ENCODE results near the gene DSG3.
"Not testable (repeated sequence)": the region's sequence is repeated elsewhere in the genome, so short reads cannot be mapped to it uniquely, and the experiment has no call there.

Gene DSG3

GRCh38 chr18:31490387-31490786 lies 42.8 kb downstream of the DSG3 start:
- in situ Hi-C loops (cut with HindIII; ENCODE audit: low sequenced_read_pairs): no loop called here

GRCh38 chr18:31490833-31491232 lies 43.3 kb downstream of the DSG3 start:
- in situ Hi-C loops (cut with HindIII; ENCODE audit: low sequenced_read_pairs): no loop called here

GRCh38 chr18:31491586-31491985 lies 44.0 kb downstream of the DSG3 start:
- in situ Hi-C loops (cut with HindIII; ENCODE audit: low sequenced_read_pairs): no loop called here

GRCh38 chr18:31492671-31493070 lies 45.1 kb downstream of the DSG3 start:
- in situ Hi-C loops (cut with HindIII; ENCODE audit: low sequenced_read_pairs): no loop called here

- in situ Hi-C loops (cut with HindIII; ENCODE audit: low sequenced_read_pairs): no loop called here
These were observed 45.6 kb downstream of the DSG3 start for GRCh38 chr18:31493171-31493570.

- in situ Hi-C loops (cut with HindIII; ENCODE audit: low sequenced_read_pairs): no loop called here
These were observed 46.4 kb downstream of the DSG3 start for GRCh38 chr18:31493941-31494340.

DNA sequence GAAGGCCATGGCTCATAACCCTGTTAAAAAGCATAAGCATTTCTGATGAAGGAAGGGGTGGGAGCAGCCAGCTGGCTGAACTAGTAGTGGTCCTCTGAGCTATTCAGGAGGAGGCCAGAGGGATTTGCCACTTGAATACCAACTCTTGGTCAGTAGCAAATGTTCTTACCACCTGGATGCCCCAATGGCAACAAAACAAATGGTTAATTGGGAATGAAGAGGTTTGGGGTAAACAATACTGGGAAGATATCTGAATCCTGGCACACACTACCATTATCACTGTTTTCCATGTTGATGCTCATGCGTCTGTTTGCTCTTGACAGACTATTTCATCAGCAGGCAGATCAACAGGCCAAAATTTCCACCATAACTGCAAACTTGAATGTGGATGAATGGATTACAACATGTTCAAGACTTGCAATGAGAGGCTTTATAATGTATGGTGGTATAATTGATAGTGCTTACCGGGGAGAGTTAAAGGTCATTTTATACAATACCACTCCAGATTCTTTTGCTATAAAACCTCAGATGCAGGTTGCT lies 47.2 kb downstream of the DSG3 start:
- in situ Hi-C loops (cut with HindIII; ENCODE audit: low sequenced_read_pairs): not testable (repeated sequence)

GRCh38 chr18:31497404-31497835 lies 49.9 kb downstream of the DSG3 start:
- in situ Hi-C loops (cut with HindIII; ENCODE audit: low sequenced_read_pairs): no loop called here

- in situ Hi-C loops (cut with HindIII; ENCODE audit: low sequenced_read_pairs): no loop called here
These were observed 50.5 kb downstream of the DSG3 start, which contains the start of gene DSG2 for GRCh38 chr18:31497836-31498573. TSS of gene DSG2 (plus strand) at chr18:31498177. CDS start at chr18:31498252, 75 bp downstream.

- in situ Hi-C loops (cut with HindIII; ENCODE audit: low sequenced_read_pairs): no loop called here
These were observed 51.3 kb downstream of the DSG3 start for GRCh38 chr18:31498574-31499524.

DNA sequence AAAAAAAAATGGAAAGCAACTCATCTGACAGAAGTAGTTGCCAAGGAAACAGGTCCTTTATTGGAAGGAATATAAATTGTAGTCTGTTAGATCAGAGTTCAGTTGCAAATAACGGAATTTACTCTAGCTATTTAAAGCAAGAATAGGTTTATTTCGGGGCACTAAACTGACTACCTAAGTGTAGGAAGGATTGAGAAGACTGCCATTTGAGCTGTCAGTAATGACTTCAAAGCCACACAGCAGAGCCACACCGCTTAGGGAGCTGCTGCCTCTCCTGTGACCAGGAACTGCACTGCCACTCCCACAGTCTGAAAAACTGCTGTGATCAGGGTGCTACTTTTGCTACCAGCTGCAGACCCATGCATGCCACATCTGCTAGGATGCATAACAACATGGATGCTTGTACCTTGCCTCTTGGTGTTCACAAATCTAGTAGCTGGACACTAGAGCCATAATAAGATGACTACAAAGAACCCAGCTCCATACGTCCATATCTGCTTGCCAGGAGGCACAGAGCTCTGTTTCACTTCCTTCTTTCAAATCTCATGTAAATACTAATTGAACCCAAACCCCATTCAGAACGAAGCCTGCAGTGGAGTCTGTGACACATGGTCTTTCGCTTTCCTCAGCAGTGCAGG lies 52.6 kb downstream of the DSG3 start:
- in situ Hi-C loops (cut with HindIII; ENCODE audit: low sequenced_read_pairs): no loop called here

- in situ Hi-C loops (cut with HindIII; ENCODE audit: low sequenced_read_pairs): no loop called here
These were observed 55.5 kb downstream of the DSG3 start for GRCh38 chr18:31503011-31503410.

- in situ Hi-C loops (cut with HindIII; ENCODE audit: low sequenced_read_pairs): loop anchor here (5.0 kb wide), 1 partner anchor 102 kb away; no protein-coding TSS in a partner anchor
These were observed 57.1 kb downstream of the DSG3 start for GRCh38 chr18:31504455-31505147.

- in situ Hi-C loops (cut with HindIII; ENCODE audit: low sequenced_read_pairs): loop anchor here (5.0 kb wide), 1 partner anchor 103 kb away; no protein-coding TSS in a partner anchor
These were observed 57.6 kb downstream of the DSG3 start for GRCh38 chr18:31505156-31505555.

GRCh38 chr18:31506024-31506742 lies 58.6 kb downstream of the DSG3 start:
- in situ Hi-C loops (cut with HindIII; ENCODE audit: low sequenced_read_pairs): loop anchor here (5.0 kb wide), 1 partner anchor 104 kb away; no protein-coding TSS in a partner anchor

DNA sequence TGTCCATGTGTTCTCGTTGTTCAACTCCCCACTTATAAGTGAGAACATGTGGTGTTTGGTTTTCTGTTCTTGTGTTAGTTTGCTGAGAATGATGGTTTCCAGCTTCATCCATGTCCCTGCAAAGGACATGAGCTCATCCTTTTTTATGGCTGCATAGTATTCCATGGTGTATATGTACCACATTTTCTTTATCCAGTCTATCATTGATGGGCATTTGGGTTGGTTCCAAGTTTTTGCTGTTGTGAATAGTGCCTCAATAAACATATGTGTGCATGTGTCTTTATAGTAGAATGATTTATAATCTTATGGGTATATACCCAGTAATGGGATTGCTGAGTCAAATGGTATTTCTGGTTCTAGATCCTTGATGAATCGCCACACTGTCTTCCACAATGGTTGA lies 59.6 kb downstream of the DSG3 start:
- in situ Hi-C loops (cut with HindIII; ENCODE audit: low sequenced_read_pairs): loop anchor here (5.0 kb wide), 1 partner anchor 105 kb away; no protein-coding TSS in a partner anchor

DNA sequence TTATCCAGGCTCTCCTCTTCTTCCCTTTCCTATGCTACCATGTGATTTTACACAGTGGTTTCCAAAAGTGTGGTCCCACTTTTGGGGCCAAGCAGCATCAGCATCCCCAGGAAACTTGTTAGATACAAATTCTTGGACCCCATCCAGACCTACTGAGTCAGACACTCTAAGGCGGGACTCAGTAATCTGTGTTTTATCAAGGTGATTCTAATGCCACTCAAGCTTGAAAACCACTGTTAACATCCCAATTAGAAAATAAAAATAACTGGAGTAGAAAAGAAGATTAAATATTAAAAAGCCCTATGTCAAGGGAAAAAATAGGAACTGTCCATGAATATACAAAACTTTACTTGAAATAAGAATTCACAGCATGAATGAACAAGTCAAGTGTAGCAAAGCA lies 61.2 kb downstream of the DSG3 start:
- in situ Hi-C loops (cut with HindIII; ENCODE audit: low sequenced_read_pairs): loop anchor here (5.0 kb wide), 1 partner anchor 106 kb away; no protein-coding TSS in a partner anchor

- in situ Hi-C loops (cut with HindIII; ENCODE audit: low sequenced_read_pairs): loop anchor here (5.0 kb wide), 1 partner anchor 107 kb away; no protein-coding TSS in a partner anchor
These were observed 62.0 kb downstream of the DSG3 start for GRCh38 chr18:31509571-31509970.

- in situ Hi-C loops (cut with HindIII; ENCODE audit: low sequenced_read_pairs): no loop called here
These were observed 62.8 kb downstream of the DSG3 start for GRCh38 chr18:31510319-31510718.

Measured in endothelial cell of hepatic sinusoid (primary cell).